Skin of body (tissue), 2 donors: ENCODE measurements around the gene OGFOD3. TPM values are rescaled to one million over a fixed set of nuclear protein-coding genes. Genes with fewer than 3 reads are reported as not detected.
"Not testable (repeated sequence)": the region's sequence is repeated elsewhere in the genome, so short reads cannot be mapped to it uniquely, and the experiment has no call there.

Experiments
- DNase-seq: peaks from one replicate; lab custom pipeline; 2025; lab: John Stamatoyannopoulos, UW
- total RNA-seq: library from RNA; depleted of rRNA; stranded (reverse); fragments of >200 nt; gene quantifications from one replicate; pipeline ENCODE4 v1.2.3, GENCODE V29; 2014

The OGFOD3 gene
- total RNA-seq = 13.5 TPM

- DNase-seq = peak; percentile 83
Observed at GRCh38 chr17:82418001-82418986, at the start of gene OGFOD3, which contains the start of gene HEXD. Gene OGFOD3 (minus strand): TSS chr17:82418586. CDS start chr17:82418485, 101 bp downstream. Gene HEXD (plus strand): TSS chr17:82418347. CDS start chr17:82419800, 1,453 bp downstream.

GRCh38 chr17:82465023-82465603 lies 46.7 kb upstream of the OGFOD3 start:
- DNase-seq = no peak

- DNase-seq = no peak
Observed at GRCh38 chr17:82464567-82464929, 46.2 kb upstream of the OGFOD3 start.

DNA sequence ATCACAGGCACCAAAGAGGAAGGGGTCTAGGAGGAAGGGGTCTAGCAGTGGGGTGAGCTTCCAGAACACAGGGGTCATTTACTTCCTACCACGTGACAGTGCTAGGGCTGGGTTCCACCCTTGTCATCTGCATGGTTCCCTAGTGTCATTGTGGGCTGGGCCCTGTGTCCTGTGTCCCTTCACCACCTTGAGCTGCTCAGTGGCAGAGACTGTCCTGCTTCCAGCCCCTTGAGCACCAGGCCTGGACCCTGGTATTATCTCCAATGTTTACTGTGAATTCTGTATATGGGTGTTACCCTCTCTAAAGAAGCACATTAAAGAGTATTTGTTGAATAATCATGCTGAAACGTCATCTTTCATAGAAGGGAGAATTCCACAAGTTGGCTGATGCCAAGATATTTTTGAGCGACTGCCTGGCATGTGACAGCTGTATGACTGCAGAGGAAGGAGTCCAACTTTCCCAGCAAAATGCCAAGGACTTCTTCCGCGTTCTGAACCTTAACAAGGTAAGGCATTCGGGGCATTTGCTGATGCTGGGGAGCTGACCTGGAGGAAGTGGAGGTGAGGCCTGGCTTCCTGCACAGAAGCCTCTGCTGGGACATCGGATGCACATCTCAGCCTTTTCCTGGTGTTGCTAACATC lies 45.7 kb upstream of the OGFOD3 start:
- DNase-seq = no peak

DNA sequence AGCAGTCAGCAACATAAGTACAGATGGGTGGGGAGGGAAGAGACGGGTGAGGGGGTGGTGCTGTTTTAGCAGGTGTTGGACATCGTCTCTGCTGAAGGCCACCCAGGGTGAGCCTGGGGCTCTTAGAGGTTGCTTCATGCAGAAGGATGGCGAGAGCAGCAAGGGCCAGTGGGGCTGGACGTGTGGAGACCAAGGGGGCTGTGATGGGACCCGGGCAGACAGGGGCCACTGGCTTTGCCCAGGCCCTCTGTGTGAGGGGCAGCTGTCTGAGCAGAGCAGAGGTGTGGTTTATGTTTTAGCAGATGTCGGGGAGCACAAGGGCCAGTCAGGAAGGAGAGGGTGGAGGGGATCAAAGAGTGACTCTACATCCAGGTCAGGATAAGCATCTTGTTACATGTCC lies 45.0 kb upstream of the OGFOD3 start:
- no peak for DNase-seq

- DNase-seq = no peak
Observed at GRCh38 chr17:82461827-82462524, 43.6 kb upstream of the OGFOD3 start.

- DNase-seq = not testable (repeated sequence)
Observed at GRCh38 chr17:82459936-82460335, 41.5 kb upstream of the OGFOD3 start.

- DNase-seq = no peak
Observed at GRCh38 chr17:82458885-82459424, 40.6 kb upstream of the OGFOD3 start.

DNA sequence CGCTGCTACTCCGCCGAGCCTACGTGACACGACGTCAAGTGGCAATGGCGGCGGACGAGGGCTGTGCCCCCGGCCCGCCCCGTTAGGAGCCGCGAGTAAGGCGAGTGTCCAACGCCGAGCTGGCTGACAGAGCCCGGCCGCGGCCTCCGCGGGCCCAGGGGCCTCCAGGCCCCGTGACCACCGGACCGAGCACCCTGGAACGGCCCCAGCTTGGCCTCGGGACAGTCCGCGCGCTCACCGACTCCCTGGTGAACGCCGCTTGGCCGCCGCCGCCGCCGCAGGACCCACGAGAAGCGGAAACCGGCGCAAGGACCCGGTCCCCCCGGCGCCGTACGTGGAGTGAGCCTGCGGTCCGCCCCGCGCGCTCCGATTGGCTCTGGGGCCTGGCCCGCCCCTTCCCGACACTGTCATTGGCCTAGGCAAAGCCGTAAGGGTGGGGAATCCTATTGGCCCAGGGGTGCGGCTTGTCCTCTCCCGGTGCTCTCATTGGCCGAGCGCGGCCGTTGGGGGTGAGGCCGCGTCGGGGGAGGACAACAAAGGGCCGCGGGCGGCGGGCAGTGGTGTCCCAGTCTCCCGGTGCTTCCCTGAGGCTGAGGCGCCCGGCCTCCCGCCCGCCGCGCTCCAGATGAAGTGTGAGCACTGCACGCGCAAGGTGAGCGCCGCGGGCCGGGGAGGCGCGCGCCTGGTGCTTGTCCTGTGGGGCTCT lies 39.9 kb upstream of the OGFOD3 start, which contains the start of gene NARF:
Gene NARF (plus strand): TSS at position 563 of the 706 bp plus-strand sequence. CDS start 63 bp downstream, at position 626.
- DNase-seq = peak; percentile 97

GRCh38 chr17:82457929-82458178 lies 39.5 kb upstream of the OGFOD3 start:
- DNase-seq = peak; percentile 92

DNA sequence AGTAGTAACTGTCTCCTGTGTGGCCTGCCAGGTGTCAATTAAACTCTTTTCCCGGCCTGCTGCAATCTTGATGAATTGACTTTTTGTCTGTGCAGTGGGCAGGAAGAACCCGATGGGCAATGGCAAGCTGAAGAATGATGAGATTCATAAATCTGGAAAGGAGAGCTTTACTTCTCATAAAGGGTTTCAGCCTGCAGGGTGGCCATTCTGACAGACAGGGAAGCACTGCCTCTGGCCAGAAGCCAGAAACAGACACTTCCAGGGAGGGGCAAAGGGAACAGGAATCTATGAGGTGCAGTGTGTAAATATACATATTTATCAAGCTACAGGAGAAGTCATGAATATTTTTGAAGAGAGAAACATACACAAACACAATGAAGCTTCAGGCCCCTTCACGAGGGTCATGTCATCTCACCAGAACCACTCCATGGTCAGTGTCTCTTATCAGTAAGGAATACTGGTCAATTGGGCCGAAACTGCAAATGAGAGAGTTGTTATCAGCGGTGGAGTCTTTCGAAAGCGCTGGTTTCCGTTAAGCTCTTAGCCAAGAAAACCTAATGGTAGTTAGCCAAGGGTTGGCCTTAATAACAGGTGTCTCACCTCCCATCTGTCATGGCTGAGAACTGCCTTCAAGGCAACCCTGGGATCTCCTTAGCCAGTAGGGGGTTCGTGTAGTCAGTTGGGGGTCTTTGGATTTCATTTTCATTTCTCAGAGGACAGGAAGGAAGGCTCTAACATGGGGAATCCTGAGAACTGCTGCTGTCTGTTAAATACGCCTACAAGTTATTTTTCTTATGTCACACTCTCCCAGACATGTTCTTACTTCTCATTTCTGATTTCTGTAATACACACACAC lies 38.9 kb upstream of the OGFOD3 start:
- no peak for DNase-seq

GRCh38 chr17:82453706-82454105 lies 35.3 kb upstream of the OGFOD3 start:
- not testable (repeated sequence) for DNase-seq

DNA sequence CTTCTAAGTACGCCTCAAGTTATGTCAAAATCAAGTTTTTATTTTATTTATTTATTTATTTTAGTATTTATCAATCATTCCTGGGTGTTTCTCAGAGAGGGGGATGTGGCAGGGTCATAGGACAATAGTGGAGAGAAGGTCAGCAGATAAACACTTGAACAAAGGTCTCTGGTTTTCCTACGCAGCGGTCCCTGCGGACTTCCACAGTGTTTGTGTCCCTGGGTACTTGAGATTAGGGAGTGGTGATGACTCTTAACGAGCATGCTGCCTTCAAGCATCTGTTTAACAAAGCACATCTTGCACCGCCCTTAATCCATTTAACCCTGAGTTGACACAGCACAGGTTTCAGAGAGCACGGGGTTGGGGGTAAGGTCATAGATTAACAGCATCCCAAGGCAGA lies 34.8 kb upstream of the OGFOD3 start:
- DNase-seq = not testable (repeated sequence)

- DNase-seq = no peak
Observed at GRCh38 chr17:82452162-82452561, 33.8 kb upstream of the OGFOD3 start.

DNA sequence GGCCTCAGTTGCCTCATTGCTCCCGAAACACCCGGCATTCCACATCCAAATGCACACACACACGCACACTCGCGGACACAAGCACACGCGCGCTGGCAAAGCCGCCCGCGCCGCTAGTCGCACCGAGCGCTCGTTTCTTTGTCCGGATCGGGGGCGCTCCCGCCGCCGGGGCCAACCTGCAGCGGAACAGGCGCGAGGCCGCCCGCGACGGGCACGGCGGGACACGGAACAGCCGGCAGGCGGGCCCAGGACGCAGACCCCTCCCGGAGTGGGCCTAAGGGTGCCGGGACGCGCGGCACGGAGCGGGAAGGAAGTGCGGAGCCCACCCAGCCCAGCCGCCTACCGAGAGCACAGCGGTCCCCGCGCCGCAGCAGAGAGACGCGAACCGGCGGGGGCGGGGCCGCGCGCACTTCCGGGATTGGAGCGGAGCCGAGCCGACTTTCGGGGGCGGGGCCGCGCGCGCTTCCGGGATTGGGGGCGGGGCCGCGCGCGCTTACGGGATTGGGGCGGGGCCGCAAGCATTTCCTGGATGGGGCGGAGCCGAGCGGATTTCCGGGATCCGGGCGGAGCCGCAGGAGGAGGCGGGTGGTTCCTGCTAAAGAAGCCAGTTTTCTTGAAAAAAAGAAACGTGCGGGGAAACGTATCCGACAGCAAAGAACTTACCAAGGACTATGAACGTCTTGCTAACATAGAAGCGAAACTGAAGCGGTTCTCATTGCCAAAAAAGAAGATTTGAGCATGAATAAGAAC lies 32.1 kb upstream of the OGFOD3 start, which contains the start of gene CYBC1:
Gene CYBC1 (minus strand): TSS at position 396 of the 750 bp plus-strand sequence. CDS start 1,498 bp downstream, outside the sequence.
- DNase-seq = peak; percentile 95

DNA sequence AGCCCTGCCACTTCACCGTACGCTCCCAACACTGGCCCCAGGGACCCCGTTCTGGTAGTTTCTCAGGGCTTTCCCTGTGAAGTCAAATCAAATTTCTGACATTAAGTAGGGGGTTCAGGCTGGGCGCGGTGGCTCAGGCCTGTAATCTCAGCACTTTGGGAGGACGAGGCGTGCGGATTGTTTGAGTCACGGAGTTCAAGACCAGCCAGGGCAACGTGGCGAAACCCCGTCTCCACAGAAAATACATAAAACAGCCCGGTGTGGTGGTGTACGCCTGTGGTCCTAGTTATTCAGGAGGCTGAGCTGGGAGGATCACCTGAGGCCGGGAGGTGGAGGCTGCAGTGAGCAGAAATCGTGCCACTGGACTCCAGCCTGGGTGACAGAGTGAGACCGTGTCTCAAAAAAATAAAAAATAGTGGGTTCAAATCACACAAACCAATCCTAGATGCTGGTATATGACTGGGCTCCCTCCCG lies 31.5 kb upstream of the OGFOD3 start:
- DNase-seq = no peak

DNA sequence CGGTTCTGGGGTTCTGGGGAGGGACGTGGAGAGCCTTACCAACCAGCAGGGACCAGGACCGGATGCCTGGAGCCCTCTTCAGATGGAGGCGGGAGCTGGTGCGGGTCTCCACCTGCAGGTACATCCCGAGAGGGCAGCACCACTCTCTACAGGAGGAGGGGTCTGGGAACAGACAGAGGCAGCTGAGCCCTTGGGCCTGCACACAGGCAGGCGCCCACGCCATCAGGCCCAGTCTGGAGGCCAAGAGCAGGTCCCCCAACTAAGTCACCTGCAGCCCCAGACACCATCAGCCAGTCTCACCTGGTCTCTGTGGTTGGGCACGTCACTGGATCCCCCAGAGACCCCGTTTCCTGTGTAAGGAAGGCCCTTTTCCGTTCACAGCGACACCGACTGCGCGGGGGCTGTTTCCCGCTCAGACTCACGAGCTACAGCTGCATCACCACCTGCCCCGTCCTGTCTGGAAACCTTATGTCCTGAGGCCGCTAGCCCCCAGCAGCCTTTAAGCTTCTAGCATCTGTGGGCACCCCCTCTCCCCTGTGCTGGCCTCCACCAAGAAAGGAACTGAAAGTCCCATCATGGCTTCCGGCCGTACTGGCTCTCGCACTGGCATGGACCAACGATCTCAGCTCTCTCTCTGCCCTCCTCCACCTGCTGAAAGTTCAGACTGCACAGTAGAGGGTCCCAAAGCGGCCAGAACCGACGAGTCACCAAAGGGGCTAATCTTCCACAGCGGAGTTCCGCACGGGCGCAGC lies 30.9 kb upstream of the OGFOD3 start:
- no peak for DNase-seq

- DNase-seq = no peak
Observed at GRCh38 chr17:82447876-82448275, 29.5 kb upstream of the OGFOD3 start.
